ENCODE measurements around the gene C1QL1. TPM values are rescaled to one million over a fixed set of nuclear protein-coding genes. Genes with fewer than 3 reads are reported as not detected.

C1QL1 gene
- under 1 TPM; 0.21 to 0.57 TPM for total RNA-seq
- under 1 TPM; 0.10 to 0.57 TPM for polyA plus RNA-seq
- long read RNA-seq, donor 1, partial matches to known transcripts, result 0 of 2 reads
- long read RNA-seq, donor 1, other reads (novel, unspliced or antisense), result 0 of 2 reads
- long read RNA-seq, donor 2, partial matches to known transcripts, result 0 of 1 reads
- long read RNA-seq, donor 2, other reads (novel, unspliced or antisense), result 0 of 1 reads
- long read RNA-seq, donor 3, partial matches to known transcripts, result 0 of 1 reads
- long read RNA-seq, donor 3, other reads (novel, unspliced or antisense), result 0 of 1 reads
- long read RNA-seq, donor 4, partial matches to known transcripts, result 0 of 2 reads
- long read RNA-seq, donor 4, other reads (novel, unspliced or antisense), result 0 of 2 reads
- long read RNA-seq, donor 5, transcript C1QL1-201 (2 exons, 1,295 nt), result major isoform, 6 of 6 reads
- long read RNA-seq, donor 5, partial matches to known transcripts, result 0 of 6 reads
- long read RNA-seq, donor 5, other reads (novel, unspliced or antisense), result 0 of 6 reads

DNA sequence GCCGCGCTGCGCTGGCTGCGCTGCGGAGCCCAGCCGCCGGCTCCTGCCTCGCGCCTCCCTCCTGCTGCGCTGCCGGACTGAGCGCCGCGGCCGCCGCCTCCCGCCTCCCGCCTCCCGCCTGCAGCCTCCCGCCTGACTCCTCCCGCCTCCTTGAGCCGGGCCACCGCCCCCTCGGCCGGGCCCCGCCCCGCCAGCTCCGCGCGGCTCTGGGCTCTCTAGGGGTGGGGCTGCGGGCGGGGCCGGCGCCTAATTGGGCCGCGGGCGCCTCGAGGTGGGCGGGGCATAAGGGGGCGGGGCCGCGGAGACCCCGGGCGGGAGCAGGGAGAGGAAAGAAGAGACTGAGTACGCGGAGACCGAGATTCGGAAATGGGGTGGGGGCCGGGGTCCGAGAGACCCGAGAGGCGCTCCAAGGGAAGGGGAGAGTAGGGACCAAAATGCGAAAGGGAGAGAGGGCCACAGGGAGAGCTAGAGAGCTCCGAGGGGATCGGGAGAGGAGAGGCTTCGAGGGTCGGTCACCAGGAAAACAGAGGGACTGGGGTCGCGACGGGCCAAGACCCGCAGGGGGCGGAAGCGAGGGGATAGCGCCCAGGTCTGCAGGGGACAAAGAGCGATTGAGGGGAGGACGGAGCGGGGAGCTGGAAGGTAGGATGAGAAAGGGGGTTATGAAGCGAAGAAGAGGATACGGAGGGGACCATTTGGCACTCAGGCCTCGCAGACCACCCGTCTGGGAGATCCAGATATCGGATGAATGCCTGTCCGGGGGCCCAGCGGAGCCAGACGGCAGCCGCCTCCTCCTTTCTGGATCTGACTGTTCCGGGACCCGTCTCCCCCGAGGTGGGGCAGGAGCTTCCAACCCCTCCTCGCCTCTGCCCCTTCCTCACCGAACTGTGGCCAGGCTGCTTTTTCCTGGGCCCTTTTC, at the start of gene C1QL1:
Gene C1QL1 (minus strand): TSS at position 79 of the 919 bp plus-strand sequence. CDS start 255 bp downstream, outside the sequence.
- peak within 1 kb of the TSS; percentile 8 to 67 for H3K9ac ChIP-seq (ENCODE audit: insufficient read depth in 1 of 2, low read length in 2 of 2)
- ATAC-seq (ENCODE audit: insufficient read depth, low FRiP score), result peak; percentile 99
- no peaks in the 10 kb centered on the region for H3K9me3 ChIP-seq (ENCODE audit: control insufficient read depth in 4 of 4, insufficient read depth in 3 of 4, low read length in 3 of 4)
- no peaks in the 10 kb centered on the region for H3K36me3 ChIP-seq (ENCODE audit: control insufficient read depth in 4 of 4, insufficient read depth in 4 of 4, low read length in 4 of 4)
- no peak within 1 kb of the TSS for H3K4me3 ChIP-seq
- peaks cover 2 to 58% (median 24%) of the 10 kb centered on the region in 3 donors for H3K27me3 ChIP-seq (ENCODE audit: control insufficient read depth in 3 of 3, insufficient read depth in 3 of 3, low read length in 2 of 3)
- no peak within 1 kb of the TSS for H3K27ac ChIP-seq (ENCODE audit: low read depth in 1 of 2, low read length in 1 of 2)
- WGBS, 2 donors, result 4% methylated on average over 50 to 81 of the region's 81 CpGs
- DNase-seq, result peak; percentile 96 to 98 (median 96)
- peaks cover 0 to 31% (median 14%) of the 10 kb centered on the region in 5 donors for H3K4me1 ChIP-seq (ENCODE audit: control insufficient read depth in 5 of 5, insufficient read depth in 5 of 5, low read length in 5 of 5)
- TF ChIP-seq, protein P1, sequence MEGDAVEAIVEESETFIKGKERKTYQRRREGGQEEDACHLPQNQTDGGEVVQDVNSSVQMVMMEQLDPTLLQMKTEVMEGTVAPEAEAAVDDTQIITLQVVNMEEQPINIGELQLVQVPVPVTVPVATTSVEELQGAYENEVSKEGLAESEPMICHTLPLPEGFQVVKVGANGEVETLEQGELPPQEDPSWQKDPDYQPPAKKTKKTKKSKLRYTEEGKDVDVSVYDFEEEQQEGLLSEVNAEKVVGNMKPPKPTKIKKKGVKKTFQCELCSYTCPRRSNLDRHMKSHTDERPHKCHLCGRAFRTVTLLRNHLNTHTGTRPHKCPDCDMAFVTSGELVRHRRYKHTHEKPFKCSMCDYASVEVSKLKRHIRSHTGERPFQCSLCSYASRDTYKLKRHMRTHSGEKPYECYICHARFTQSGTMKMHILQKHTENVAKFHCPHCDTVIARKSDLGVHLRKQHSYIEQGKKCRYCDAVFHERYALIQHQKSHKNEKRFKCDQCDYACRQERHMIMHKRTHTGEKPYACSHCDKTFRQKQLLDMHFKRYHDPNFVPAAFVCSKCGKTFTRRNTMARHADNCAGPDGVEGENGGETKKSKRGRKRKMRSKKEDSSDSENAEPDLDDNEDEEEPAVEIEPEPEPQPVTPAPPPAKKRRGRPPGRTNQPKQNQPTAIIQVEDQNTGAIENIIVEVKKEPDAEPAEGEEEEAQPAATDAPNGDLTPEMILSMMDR (IDR thresholded peaks at IDR 0.05; ENCODE audit: control extremely low read depth, extremely low read depth), result no peak

DNA sequence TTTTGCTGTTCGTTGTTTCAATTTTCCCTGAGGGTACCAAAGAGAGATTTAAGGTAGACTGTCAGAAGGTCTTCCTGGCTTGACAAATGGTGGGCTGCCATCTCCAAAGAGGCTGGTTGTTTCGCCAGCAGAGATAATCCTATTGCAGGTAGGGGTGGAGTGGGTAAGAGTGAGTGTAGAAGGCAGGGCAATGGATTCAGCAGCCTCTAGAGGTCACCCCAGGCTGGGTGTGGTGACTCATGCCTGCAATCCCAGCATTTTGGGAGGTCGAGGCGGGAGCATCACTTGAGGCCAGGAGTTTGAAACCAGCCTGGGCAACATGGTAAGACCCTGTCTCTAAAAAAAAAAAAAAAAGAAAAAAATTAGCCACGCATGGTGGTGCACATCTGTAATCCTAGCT, 48.7 kb upstream of the C1QL1 start:
- WGBS, 2 donors, result 77 to 78% methylated on average over 5 of the region's 5 CpGs
- H3K4me3 ChIP-seq, result no peak overlapping the region
- no peak for DNase-seq
- H3K27me3 ChIP-seq (ENCODE audit: control insufficient read depth in 3 of 3, insufficient read depth in 3 of 3, low read length in 2 of 3), result peaks cover 0 to 19% (median 4%) of the 10 kb centered on the region in 3 donors
- H3K27ac ChIP-seq (ENCODE audit: low read depth in 1 of 2, low read length in 1 of 2), result no peak overlapping the region
- no peaks in the 10 kb centered on the region for H3K36me3 ChIP-seq (ENCODE audit: control insufficient read depth in 4 of 4, insufficient read depth in 4 of 4, low read length in 4 of 4)
- H3K9ac ChIP-seq (ENCODE audit: insufficient read depth in 1 of 2, low read length in 2 of 2), result no peak overlapping the region
- no peak for ATAC-seq (ENCODE audit: insufficient read depth, low FRiP score)
- TF ChIP-seq, protein P1 (IDR thresholded peaks at IDR 0.05; ENCODE audit: control extremely low read depth, extremely low read depth), result no peak
- H3K9me3 ChIP-seq (ENCODE audit: control insufficient read depth in 4 of 4, insufficient read depth in 3 of 4, low read length in 3 of 4), result no peaks in the 10 kb centered on the region
- peaks cover 0 to 44% (median 11%) of the 10 kb centered on the region in 5 donors for H3K4me1 ChIP-seq (ENCODE audit: control insufficient read depth in 5 of 5, insufficient read depth in 5 of 5, low read length in 5 of 5)

DNA sequence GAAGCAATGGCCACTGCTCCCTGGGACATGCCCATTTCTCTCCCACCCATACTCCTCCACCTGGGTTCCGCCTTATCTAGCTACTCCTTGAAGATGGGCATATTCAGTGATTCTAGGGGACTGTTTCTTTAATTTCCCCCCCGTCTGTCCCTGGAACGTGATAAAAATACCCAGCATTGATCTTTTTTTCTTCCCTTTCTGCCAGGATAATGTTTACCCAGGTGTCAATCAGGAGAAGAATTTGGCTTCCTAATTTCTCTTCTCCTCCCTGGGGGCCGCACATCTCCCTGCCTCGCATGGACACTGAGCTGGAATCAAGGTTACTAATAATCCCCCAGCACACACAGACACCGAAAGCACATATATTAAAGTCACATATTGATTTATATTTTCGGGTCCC, 48.1 kb upstream of the C1QL1 start:
- Histone ChIP-seq H3K36me3 (ENCODE audit: control insufficient read depth in 4 of 4, insufficient read depth in 4 of 4, low read length in 4 of 4) (no peaks in the 10 kb centered on the region), H3K27ac (ENCODE audit: low read depth in 1 of 2, low read length in 1 of 2) (no peak overlapping the region), H3K4me3 (no peak overlapping the region), H3K9ac (ENCODE audit: insufficient read depth in 1 of 2, low read length in 2 of 2) (no peak overlapping the region), H3K9me3 (ENCODE audit: control insufficient read depth in 4 of 4, insufficient read depth in 3 of 4, low read length in 3 of 4) (no peaks in the 10 kb centered on the region), H3K27me3 (ENCODE audit: control insufficient read depth in 3 of 3, insufficient read depth in 3 of 3, low read length in 2 of 3) (peaks cover 0 to 15% (median 4%) of the 10 kb centered on the region in 3 donors), H3K4me1 (ENCODE audit: control insufficient read depth in 5 of 5, insufficient read depth in 5 of 5, low read length in 5 of 5) (peaks cover 0 to 39% (median 8%) of the 10 kb centered on the region in 5 donors)
- WGBS, 2 donors, result 75 to 77% methylated on average over 7 of the region's 7 CpGs
- ATAC-seq (ENCODE audit: insufficient read depth, low FRiP score) (no peak), DNase-seq (no peak)
- TF ChIP-seq, protein P1 (IDR thresholded peaks at IDR 0.05; ENCODE audit: control extremely low read depth, extremely low read depth), result no peak
